Fibroblast of skin of scalp (primary cell): ENCODE results near the gene NR2F6.
A peak's percentile ranks its signal among the peaks of the same experiment; 100 is the strongest.

Experiments used
- DNase-seq: peaks from one replicate; pipeline ENCODE4 v3.0.0-alpha.2; 2013

The NR2F6 gene

GRCh38 chr19:17263712-17264640, 18.3 kb upstream of the NR2F6 start:
- DNase-seq = no peak

DNA sequence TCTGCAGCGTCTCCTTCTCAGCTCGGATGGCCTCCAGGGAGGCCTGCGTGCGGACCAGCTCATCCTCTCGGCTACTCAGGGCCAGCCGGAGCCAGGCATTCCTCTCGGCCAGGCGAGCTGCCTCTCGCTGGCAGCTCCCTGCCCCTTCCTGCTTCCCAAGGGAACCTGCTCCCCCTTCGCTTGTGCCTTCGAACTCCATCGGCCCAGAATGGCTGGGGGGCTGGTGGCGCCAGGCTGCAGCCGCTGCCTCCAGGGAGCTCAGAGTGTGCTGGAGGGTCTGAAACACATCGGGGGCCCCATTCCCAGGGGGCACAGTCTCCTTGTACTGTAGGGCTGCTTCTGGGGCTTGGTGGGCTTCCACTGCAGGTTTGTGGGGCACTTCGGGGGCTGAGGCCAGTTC, 16.8 kb upstream of the NR2F6 start:
- DNase-seq = no peak

- peak; percentile 64 for DNase-seq
Observed at GRCh38 chr19:17260842-17261325, 15.2 kb upstream of the NR2F6 start.

DNA sequence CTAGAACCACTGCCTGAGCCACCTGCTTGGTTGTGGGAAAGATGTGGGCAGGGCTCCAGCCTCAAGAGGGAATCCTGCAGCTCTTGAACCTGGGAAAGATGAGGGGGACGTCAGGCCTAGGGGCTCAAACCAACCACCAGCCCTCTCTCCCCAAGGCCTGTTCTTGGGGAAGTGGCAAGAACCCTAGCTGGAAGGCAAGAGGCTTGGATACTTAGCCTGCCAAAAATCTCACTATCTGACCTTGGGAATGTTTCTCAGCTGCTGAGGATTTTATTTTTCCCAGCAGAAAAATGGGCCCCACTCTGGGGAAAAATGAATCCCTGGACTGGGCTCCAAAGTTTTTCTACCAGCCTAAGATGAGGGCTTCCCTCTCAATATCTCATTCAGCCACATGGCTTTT, 14.2 kb upstream of the NR2F6 start:
- no peak for DNase-seq

DNA sequence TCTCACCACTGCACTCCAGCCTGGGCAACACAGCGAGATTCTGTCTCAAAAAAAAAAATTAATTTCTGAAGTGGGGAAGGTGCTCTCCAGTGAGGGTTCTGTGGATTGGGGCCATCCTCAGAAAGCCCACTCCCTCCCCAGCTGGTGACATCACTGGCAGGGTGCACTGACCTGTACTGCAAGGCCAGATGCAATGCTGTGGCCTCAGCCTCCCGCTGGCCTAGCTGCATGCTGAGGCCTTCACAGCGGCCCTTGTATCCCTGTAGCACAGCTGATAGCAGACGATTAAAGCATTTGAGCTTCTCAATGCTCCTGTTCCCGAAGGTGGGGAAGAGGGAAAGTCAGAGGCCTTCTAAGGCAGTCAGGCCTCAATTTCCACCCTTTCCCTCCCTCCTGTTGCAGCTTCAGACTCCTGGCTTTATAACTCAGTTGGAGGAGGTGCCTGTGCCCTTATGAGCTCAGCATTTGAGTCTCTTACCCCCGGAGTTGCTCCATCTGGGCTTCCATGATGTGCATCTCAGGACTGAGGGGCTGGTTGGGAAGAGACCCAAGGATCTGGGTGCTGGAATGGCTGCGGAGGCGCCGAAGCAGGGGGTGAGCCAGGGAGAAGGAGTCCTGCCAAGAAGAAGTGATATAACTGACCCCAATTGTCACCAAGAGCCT, 13.5 kb upstream of the NR2F6 start:
- DNase-seq = no peak

GRCh38 chr19:17256130-17256529, 10.4 kb upstream of the NR2F6 start:
- DNase-seq = no peak

- no peak for DNase-seq
Observed at GRCh38 chr19:17255150-17255621, 9.5 kb upstream of the NR2F6 start.

GRCh38 chr19:17254636-17255035, 8.9 kb upstream of the NR2F6 start:
- no peak for DNase-seq

DNA sequence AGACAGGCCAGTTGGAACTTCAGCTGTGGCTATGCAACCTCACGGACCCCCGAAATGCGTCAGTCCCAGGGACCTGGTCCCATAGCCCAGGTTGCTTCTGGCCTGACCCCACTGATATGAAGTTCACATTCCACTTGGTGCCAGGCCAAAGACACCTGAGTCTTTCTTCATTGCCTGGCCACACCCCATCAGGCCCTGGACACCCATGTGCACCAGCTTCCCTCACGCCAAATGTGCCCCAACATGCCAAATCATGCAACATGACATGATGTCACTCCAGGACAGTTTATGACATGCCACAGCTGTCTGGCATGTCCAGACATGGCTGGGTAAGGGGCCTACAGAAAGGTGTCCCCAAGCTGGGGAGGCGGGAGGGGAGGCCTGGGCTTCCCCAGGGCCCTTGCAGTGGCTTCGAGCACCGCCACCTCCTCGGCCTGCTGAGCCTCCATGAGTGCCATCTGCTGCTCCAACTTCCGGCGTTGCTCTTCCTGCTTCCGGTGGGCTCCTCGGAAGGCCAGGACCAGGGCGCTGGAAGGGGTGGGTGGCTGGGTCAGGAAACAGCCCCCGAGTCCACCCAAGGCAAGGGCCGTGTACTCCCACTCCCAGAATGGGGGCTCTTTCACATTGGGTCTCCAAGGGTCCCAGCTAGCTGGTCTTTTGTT, 4.3 kb upstream of the NR2F6 start:
- DNase-seq = no peak

DNA sequence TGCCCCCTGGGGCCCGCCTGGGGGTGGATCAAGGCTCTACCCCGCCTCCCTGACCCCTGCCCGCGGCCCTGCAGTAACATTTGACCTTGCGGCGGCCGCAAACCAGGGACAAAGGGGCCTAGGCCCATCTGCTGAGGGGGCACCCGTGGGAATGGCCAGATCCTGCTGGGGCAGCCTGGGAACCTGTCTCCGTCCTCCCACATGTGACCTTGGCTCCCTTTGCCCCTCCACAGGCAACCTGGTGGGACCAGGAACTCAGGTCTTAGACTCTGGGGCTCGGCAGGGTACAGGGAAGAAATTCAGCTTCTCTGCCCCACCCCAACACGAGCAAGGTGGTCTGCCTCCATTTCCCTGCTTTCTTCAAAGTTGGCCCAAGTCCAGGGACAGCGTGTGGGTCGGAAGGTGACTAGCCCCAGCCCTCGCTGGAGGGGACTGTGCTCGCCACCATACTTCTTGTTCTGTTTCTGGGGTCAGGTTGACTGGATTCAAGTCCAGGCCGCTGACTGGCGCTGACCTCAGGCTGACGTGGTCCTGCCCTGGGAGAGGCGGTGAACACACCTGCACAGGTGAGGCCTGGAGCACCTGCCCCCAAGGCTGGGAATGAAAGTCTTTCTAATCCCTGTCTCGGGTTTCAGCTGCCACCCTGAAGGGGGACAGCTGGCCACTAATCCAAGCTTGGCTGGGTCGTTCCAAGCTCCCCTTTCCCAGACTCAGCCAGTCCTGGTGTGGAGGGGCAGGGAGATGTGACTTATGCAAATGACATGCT, 2.5 kb upstream of the NR2F6 start:
- no peak for DNase-seq

GRCh38 chr19:17246681-17247425, 1.1 kb upstream of the NR2F6 start:
- DNase-seq = peak; percentile 18

DNA sequence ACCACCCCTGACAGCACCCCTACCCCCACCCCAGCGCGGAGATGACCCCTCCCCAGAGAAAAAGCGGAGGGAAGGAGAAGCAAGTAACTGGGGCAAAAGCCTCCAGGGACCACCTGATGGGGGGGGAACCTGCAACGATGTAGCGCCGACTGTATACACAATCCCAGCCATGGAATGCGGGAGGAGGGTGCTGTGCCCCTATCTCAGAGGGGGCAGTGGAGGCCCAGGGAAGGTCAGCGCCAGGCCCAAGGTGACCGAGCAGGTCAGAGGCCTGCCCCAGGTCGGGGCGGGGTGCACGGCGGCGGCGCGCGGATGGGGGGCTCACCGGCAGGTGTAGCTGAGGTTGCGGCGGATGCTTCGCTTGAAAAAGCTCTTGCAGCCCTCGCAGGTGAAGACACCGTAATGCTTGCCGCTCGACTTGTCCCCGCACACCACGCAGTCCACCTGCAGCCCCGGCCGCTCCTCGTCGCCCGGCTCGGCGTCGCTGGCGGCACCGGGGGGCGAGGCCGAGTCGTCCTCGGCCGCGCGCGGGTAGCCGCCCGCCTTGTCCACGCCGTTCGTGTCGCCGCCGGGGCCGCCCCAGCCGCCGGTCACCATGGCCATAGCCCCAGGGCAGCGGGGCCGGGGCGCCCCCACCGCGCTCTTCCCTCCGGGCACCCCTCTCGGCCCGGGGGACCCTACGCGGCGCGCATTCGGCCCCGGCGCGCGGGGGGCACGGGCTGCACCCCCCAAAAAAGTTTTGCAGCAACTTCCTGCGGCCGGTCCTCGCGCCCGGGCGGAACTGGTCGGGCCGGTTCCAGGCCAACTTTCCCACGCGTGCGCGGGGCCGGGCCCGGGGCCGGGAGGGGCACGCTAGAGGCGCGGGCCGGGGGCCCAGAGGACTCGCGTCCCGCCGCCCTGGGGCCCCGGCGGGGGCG, 843 bp downstream of the NR2F6 start:
- DNase-seq = no peak

DNA sequence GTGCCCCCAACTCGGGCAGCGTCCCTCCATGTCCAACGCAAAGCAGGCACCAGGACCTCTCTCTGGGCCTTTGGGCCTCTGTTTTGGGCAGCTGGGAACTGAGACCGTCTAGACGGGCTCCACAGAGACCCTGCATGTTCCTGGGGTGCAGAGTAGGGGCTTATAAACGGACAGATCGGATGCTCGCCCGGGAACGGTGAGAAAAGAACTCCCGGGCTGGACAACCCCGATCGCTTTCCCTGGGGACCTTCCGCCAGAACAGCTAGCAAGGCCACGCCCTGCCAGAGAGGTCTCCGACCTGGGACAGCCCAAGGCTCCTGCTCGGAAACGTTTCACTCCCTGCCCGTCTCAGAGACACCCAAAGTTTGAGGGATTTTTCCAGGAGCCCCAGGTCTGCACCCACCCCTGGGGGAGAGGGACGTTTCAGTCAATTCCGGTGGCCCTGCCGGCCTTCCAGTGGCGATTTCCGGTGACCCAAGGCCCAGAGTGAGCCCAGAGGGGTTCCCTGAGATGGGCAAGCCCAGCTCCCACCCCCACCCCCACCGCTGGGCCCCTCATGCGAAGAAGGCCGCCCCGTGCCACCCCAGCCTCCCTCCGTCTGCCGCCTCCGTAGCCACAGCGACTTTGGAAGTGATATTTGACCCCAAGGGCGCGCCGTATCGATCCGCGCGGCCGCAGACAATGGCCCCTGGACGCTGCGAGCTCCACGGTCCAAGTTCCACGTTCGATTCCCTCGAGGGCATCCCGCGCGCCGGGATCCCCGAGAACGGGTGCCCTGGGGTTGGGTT, 1.7 kb downstream of the NR2F6 start:
- peak; percentile 36 for DNase-seq

DNA sequence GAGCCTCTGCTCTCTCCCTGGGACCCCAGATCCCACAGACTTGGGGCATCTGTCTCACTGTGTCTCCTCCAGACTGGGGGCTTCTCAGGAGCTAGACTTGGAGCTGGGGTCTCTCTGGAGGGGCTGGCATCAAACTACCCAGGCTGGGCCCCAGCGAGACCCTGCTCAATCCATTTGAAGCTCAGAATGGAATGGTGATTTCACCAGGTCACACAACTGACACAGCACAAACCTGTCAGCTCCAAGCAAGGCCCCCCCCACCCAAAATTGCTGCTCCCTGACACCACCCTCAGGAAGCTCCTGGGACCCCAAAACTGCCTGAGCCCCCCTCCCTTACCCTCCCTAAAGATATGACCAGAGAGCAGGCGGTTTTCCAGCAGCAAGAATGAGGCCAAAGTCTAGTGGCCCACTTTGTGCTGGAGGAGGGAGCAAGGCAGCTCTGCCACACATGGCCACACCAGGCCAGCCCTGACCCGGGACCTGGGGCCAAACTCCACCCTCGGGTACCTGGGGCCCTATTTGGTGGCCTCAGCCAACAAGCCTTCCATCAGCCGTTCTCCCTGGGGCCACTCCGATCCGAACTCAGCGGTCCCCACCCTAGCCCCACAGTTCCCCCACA, 2.4 kb downstream of the NR2F6 start:
- DNase-seq = no peak

GRCh38 chr19:17242431-17243208, 3.1 kb downstream of the NR2F6 start:
- DNase-seq = no peak

- DNase-seq = no peak
Observed at GRCh38 chr19:17240826-17241399, 4.8 kb downstream of the NR2F6 start.

GRCh38 chr19:17240062-17240752, 5.5 kb downstream of the NR2F6 start:
- DNase-seq = no peak
